ENCODE results near the gene LRWD1.

Gene LRWD1

DNA sequence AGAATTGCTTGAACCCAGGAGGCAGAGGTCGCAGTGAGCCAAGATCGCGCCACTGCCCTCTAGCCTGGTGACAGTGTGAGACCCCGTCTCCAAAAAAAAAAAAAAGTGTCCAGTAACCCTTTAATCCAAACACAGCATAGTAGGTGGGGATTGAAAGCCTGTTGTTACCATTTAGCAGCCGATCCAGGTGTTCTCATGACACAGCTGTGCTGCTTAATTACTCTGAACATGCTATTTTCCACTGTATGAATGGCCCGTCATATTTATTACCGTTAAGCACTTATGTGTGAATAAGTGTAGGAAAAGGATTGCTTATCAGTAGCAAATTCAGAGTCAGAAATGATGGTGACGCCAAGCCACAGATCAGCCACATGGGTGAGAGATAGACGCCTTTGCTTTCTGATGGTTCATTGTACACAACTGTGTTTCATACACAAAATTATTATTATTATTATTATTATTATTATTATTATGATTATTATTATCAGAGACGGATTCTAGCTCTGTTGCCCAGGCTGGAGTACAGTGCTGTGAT lies 43.0 kb upstream of the LRWD1 start:
- ChIA-PET POLR2A (no interaction called here), CTCF (no interaction called here)
- H3K9me3 ChIP-seq (ENCODE audit: control insufficient read depth, insufficient read depth, low read depth, low read length), result no peaks in the 10 kb centered on the region
- no peak overlapping the region for H3K27ac ChIP-seq (ENCODE audit: extremely low read depth, low read depth, low read length)
- peaks cover 18 to 76% of the 10 kb centered on the region in 2 experiments; a peak in 2 of 3 replicates for H3K36me3 ChIP-seq (ENCODE audit: control insufficient read depth in 2 of 2, insufficient read depth in 1 of 2, low read length in 2 of 2)
- no peak overlapping the region for H3K4me3 ChIP-seq (ENCODE audit: low read depth, low read length)
- TF ChIP-seq ZNF677 (tag by site-specific recombination; IDR thresholded peaks at IDR 0.05), result no peak
- no peak for TF ChIP-seq FEZF1 (tag by site-specific recombination; IDR thresholded peaks at IDR 0.05)
- TF ChIP-seq, protein P1, sequence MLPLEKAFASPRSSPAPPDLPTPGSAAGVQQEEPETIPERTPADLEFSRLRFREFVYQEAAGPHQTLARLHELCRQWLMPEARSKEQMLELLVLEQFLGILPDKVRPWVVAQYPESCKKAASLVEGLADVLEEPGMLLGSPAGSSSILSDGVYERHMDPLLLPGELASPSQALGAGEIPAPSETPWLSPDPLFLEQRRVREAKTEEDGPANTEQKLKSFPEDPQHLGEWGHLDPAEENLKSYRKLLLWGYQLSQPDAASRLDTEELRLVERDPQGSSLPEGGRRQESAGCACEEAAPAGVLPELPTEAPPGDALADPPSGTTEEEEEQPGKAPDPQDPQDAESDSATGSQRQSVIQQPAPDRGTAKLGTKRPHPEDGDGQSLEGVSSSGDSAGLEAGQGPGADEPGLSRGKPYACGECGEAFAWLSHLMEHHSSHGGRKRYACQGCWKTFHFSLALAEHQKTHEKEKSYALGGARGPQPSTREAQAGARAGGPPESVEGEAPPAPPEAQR (tag by site-specific recombination; IDR thresholded peaks at IDR 0.05), result no peak
- no peak for TF ChIP-seq ZNF501 (tag by site-specific recombination; IDR thresholded peaks at IDR 0.05)
- no peak for TF ChIP-seq ZNF549 (tag by site-specific recombination; IDR thresholded peaks at IDR 0.05)
- TF ChIP-seq ZNF585B (tag by site-specific recombination; IDR thresholded peaks at IDR 0.05), result no peak
- TF ChIP-seq, protein P2, sequence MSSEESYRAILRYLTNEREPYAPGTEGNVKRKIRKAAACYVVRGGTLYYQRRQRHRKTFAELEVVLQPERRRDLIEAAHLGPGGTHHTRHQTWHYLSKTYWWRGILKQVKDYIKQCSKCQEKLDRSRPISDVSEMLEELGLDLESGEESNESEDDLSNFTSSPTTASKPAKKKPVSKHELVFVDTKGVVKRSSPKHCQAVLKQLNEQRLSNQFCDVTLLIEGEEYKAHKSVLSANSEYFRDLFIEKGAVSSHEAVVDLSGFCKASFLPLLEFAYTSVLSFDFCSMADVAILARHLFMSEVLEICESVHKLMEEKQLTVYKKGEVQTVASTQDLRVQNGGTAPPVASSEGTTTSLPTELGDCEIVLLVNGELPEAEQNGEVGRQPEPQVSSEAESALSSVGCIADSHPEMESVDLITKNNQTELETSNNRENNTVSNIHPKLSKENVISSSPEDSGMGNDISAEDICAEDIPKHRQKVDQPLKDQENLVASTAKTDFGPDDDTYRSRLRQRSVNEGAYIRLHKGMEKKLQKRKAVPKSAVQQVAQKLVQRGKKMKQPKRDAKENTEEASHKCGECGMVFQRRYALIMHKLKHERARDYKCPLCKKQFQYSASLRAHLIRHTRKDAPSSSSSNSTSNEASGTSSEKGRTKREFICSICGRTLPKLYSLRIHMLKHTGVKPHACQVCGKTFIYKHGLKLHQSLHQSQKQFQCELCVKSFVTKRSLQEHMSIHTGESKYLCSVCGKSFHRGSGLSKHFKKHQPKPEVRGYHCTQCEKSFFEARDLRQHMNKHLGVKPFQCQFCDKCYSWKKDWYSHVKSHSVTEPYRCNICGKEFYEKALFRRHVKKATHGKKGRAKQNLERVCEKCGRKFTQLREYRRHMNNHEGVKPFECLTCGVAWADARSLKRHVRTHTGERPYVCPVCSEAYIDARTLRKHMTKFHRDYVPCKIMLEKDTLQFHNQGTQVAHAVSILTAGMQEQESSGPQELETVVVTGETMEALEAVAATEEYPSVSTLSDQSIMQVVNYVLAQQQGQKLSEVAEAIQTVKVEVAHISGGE (tag by site-specific recombination; conservative IDR thresholded peaks at IDR 0.05; ENCODE audit: low read depth), result no peak
- TF ChIP-seq, protein P3, sequence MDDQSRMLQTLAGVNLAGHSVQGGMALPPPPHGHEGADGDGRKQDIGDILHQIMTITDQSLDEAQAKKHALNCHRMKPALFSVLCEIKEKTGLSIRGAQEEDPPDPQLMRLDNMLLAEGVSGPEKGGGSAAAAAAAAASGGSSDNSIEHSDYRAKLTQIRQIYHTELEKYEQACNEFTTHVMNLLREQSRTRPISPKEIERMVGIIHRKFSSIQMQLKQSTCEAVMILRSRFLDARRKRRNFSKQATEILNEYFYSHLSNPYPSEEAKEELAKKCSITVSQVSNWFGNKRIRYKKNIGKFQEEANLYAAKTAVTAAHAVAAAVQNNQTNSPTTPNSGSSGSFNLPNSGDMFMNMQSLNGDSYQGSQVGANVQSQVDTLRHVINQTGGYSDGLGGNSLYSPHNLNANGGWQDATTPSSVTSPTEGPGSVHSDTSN (CRISPR knock-in tag; IDR thresholded peaks at IDR 0.05), result no peak
- no peak for TF ChIP-seq ZNF514 (tag by site-specific recombination; IDR thresholded peaks at IDR 0.05)
- TF ChIP-seq SP7 (tag by site-specific recombination; IDR thresholded peaks at IDR 0.05), result no peak
- TF ChIP-seq ZNF23 (tag by site-specific recombination; IDR thresholded peaks at IDR 0.05; ENCODE audit: borderline replicate concordance), result no peak
- no peak for TF ChIP-seq ZNF157 (tag by site-specific recombination; IDR thresholded peaks at IDR 0.05)
- no peak for TF ChIP-seq ZNF37A (tag by site-specific recombination; IDR thresholded peaks at IDR 0.05)
- TF ChIP-seq, protein P4, sequence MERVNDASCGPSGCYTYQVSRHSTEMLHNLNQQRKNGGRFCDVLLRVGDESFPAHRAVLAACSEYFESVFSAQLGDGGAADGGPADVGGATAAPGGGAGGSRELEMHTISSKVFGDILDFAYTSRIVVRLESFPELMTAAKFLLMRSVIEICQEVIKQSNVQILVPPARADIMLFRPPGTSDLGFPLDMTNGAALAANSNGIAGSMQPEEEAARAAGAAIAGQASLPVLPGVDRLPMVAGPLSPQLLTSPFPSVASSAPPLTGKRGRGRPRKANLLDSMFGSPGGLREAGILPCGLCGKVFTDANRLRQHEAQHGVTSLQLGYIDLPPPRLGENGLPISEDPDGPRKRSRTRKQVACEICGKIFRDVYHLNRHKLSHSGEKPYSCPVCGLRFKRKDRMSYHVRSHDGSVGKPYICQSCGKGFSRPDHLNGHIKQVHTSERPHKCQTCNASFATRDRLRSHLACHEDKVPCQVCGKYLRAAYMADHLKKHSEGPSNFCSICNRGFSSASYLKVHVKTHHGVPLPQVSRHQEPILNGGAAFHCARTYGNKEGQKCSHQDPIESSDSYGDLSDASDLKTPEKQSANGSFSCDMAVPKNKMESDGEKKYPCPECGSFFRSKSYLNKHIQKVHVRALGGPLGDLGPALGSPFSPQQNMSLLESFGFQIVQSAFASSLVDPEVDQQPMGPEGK (tag by site-specific recombination; IDR thresholded peaks at IDR 0.05), result no peak
- no peak for TF ChIP-seq ZNF843 (tag by site-specific recombination; IDR thresholded peaks at IDR 0.05)
- TF ChIP-seq, protein P5, sequence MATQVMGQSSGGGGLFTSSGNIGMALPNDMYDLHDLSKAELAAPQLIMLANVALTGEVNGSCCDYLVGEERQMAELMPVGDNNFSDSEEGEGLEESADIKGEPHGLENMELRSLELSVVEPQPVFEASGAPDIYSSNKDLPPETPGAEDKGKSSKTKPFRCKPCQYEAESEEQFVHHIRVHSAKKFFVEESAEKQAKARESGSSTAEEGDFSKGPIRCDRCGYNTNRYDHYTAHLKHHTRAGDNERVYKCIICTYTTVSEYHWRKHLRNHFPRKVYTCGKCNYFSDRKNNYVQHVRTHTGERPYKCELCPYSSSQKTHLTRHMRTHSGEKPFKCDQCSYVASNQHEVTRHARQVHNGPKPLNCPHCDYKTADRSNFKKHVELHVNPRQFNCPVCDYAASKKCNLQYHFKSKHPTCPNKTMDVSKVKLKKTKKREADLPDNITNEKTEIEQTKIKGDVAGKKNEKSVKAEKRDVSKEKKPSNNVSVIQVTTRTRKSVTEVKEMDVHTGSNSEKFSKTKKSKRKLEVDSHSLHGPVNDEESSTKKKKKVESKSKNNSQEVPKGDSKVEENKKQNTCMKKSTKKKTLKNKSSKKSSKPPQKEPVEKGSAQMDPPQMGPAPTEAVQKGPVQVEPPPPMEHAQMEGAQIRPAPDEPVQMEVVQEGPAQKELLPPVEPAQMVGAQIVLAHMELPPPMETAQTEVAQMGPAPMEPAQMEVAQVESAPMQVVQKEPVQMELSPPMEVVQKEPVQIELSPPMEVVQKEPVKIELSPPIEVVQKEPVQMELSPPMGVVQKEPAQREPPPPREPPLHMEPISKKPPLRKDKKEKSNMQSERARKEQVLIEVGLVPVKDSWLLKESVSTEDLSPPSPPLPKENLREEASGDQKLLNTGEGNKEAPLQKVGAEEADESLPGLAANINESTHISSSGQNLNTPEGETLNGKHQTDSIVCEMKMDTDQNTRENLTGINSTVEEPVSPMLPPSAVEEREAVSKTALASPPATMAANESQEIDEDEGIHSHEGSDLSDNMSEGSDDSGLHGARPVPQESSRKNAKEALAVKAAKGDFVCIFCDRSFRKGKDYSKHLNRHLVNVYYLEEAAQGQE (tag by site-specific recombination; IDR thresholded peaks at IDR 0.05), result no peak
- TF ChIP-seq ZNF169 (tag by site-specific recombination; IDR thresholded peaks at IDR 0.05), result no peak
- TF ChIP-seq, protein P6, sequence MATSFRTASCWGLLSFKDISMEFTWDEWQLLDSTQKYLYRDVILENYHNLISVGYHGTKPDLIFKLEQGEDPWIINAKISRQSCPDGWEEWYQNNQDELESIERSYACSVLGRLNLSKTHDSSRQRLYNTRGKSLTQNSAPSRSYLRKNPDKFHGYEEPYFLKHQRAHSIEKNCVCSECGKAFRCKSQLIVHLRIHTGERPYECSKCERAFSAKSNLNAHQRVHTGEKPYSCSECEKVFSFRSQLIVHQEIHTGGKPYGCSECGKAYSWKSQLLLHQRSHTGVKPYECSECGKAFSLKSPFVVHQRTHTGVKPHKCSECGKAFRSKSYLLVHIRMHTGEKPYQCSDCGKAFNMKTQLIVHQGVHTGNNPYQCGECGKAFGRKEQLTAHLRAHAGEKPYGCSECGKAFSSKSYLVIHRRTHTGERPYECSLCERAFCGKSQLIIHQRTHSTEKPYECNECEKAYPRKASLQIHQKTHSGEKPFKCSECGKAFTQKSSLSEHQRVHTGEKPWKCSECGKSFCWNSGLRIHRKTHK (tag by site-specific recombination; IDR thresholded peaks at IDR 0.05), result no peak
- no peak for TF ChIP-seq SETDB1 (IDR thresholded peaks at IDR 0.05; ENCODE audit: insufficient read length, low read length)
- H3K4me1 ChIP-seq (ENCODE audit: control insufficient read depth, insufficient read depth, low read length), result no peaks in the 10 kb centered on the region
